Measurements from ENCODE around the gene PPP2CA. TPM values are rescaled to one million over a fixed set of nuclear protein-coding genes. Genes with fewer than 3 reads are reported as not detected.

Gene PPP2CA
- total and polyA plus RNA-seq, 2 of the 13 experiments (the other 11 are each of a cell fraction or from before 2014, with no cell fraction given), result 82.4 to 171 TPM

DNA sequence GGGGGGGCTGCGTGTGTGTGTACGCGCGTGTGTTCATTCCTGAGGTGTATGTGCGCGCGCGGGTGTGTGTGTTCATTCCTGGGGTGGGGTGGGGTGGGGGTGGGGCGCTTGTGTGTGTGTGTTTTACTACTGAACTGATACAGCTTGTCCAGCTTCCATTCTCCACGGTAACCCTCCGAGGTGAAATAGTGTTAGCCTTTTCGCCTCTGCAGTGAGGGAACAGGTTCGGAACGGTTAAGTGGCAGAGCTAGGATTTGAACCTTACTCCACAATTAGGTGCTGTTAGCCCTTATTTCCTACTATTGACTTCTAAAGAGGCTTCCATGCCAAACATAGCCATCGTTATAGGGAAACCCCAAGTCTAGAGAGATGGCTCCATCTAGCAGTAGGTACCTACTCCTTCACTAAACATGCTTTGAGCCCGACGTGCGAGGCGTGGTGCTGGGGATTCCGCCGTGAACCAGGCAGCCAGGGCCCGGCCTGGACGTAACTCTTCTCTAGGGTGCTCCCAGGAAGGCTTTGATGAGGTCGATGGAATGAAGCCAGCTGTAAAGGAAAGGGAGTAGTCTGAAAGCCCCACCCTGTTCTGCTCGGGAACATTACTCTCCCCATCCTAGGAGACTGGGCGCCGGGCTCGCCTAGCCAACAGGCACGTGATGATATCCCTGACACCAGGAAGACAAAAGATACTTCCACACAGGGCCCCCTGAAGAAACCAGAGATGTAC, 48.3 kb downstream of the PPP2CA start:
- H3K36me3 ChIP-seq (replicated peaks in 1 of 2; ENCODE audit: control insufficient read depth in 1 of 2, insufficient read depth in 2 of 2, low read length in 2 of 2), result peaks cover under 1 to 10% of the 10 kb centered on the region in 2 experiments; a peak in 4 of 5 replicates
- peak; percentile 49 for DNase-seq (ENCODE audit: low spot score)
- H3K27ac ChIP-seq (ENCODE audit: extremely low read length, insufficient read depth, low read length), result peak overlapping the region; percentile 98
- peak overlapping the region; percentile 99 for H3K4me2 ChIP-seq (ENCODE audit: low read depth, low read length)
- intact Hi-C loops (cut with micrococcal nuclease; ENCODE audit: unreplicated experiment), result loop anchor here (5.0 kb wide), 1 partner anchor 50 kb away; the partner anchor contains the start of gene PPP2CA
- peaks cover 32% of the 10 kb centered on the region for H4K20me1 ChIP-seq (ENCODE audit: insufficient read depth, low read length)
- H3K9ac ChIP-seq (ENCODE audit: insufficient read depth, low read depth, low read length), result peak overlapping the region; percentile 99
- CTCF ChIA-PET (ENCODE audit: low intra/inter-chr PET ratio, low total read pairs), result no interaction called here
- peaks cover 45% of the 10 kb centered on the region for H3K4me1 ChIP-seq (ENCODE audit: insufficient read depth, low read length)
- peak overlapping the region; percentile 60 for H2AFZ ChIP-seq (ENCODE audit: low read length)
- WGBS (ENCODE audit: low lambda C conversion rate), result 0% methylated on average over 11 of the region's 29 CpGs
- H3K9me3 ChIP-seq (ENCODE audit: low read length), result no peaks in the 10 kb centered on the region
- BruUV-seq (replicated peaks), result TSS peak; percentile 97
- H3K79me2 ChIP-seq (ENCODE audit: insufficient read depth, low read length), result peaks cover 40% of the 10 kb centered on the region
- in situ Hi-C loops (cut with HindIII; ENCODE audit: extremely low pct_ligation_motif_present, low pct_unique_long_range_greater_than_20kb), result loop anchor here (5.0 to 25.0 kb wide), 2 partner anchors 50 to 410 kb away; partner anchors contain the start of gene PPP2CA
- POLR2A ChIA-PET, result interaction anchor here (0.8 to 2.9 kb wide), 21 partner anchors 9 to 410 kb away, joined by 3 to 46 read pairs (median 4); partner anchors contain the start of gene PPP2CA
- H3K4me3 ChIP-seq (replicated peaks in 1 of 3; ENCODE audit: insufficient read depth in 1 of 3, low read depth in 2 of 3, low read length in 3 of 3), result peak overlapping the region; percentile 95 to 97 (median 97)
- no peaks in the 10 kb centered on the region for H3K27me3 ChIP-seq (ENCODE audit: control insufficient read depth in 1 of 2, insufficient read depth in 2 of 2, low read length in 2 of 2)
- no peak for FAIRE-seq
- peak; percentile 38 for ATAC-seq
- TF ChIP-seq EZH2 (conservative IDR thresholded peaks at IDR 0.05; ENCODE audit: low read depth, low read length), result no peak
- TF ChIP-seq, protein P1, sequence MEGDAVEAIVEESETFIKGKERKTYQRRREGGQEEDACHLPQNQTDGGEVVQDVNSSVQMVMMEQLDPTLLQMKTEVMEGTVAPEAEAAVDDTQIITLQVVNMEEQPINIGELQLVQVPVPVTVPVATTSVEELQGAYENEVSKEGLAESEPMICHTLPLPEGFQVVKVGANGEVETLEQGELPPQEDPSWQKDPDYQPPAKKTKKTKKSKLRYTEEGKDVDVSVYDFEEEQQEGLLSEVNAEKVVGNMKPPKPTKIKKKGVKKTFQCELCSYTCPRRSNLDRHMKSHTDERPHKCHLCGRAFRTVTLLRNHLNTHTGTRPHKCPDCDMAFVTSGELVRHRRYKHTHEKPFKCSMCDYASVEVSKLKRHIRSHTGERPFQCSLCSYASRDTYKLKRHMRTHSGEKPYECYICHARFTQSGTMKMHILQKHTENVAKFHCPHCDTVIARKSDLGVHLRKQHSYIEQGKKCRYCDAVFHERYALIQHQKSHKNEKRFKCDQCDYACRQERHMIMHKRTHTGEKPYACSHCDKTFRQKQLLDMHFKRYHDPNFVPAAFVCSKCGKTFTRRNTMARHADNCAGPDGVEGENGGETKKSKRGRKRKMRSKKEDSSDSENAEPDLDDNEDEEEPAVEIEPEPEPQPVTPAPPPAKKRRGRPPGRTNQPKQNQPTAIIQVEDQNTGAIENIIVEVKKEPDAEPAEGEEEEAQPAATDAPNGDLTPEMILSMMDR (CRISPR knock-in tag; IDR thresholded peaks at IDR 0.05), result peak; percentile 43
- TF ChIP-seq SSRP1 (CRISPR knock-in tag; IDR thresholded peaks at IDR 0.05), result peak; percentile 66; the same call in 1 of the 2 replicates
- no peak for TF ChIP-seq ZBTB38 (CRISPR knock-in tag; IDR thresholded peaks at IDR 0.05)
- no peak for TF ChIP-seq DNMT1 (CRISPR knock-in tag; IDR thresholded peaks at IDR 0.05)
- peak; percentile 4 for TF ChIP-seq TEAD3 (CRISPR knock-in tag; optimal IDR thresholded peaks at IDR 0.05; ENCODE audit: borderline replicate concordance)
- TF ChIP-seq STAG1 (CRISPR knock-in tag; IDR thresholded peaks at IDR 0.05), result peak; percentile 35
- no peak for TF ChIP-seq ZNF740 (CRISPR knock-in tag; IDR thresholded peaks at IDR 0.05)
- 0 out of 2 replicates have a peak, but pooled peaks have one; percentile 3 for TF ChIP-seq HMGXB3 (CRISPR knock-in tag; IDR thresholded peaks at IDR 0.05; ENCODE audit: borderline replicate concordance)
- TF ChIP-seq HDAC2 (CRISPR knock-in tag; IDR thresholded peaks at IDR 0.05), result no peak
- TF ChIP-seq ERF (CRISPR knock-in tag; IDR thresholded peaks at IDR 0.05), result no peak; the same call in 1 of the 2 replicates
- peak; percentile 34; the same call in 1 of the 2 replicates for TF ChIP-seq KDM2A (CRISPR knock-in tag; IDR thresholded peaks at IDR 0.05; ENCODE audit: borderline replicate concordance, low read depth)
- TF ChIP-seq ZNF343 (CRISPR knock-in tag; IDR thresholded peaks at IDR 0.05), result no peak
- no peak for TF ChIP-seq FOXM1 (CRISPR knock-in tag; IDR thresholded peaks at IDR 0.05)
- TF ChIP-seq MAZ (IDR thresholded peaks at IDR 0.05; ENCODE audit: borderline replicate concordance, low read depth, low read length), result 0 out of 2 replicates have a peak, but pooled peaks have one; percentile 4
- no peak for TF ChIP-seq MAZ (CRISPR knock-in tag; IDR thresholded peaks at IDR 0.05; ENCODE audit: low read depth)

Data from HepG2 (cell line).